ENCODE results near the gene LRRC43.

DNA sequence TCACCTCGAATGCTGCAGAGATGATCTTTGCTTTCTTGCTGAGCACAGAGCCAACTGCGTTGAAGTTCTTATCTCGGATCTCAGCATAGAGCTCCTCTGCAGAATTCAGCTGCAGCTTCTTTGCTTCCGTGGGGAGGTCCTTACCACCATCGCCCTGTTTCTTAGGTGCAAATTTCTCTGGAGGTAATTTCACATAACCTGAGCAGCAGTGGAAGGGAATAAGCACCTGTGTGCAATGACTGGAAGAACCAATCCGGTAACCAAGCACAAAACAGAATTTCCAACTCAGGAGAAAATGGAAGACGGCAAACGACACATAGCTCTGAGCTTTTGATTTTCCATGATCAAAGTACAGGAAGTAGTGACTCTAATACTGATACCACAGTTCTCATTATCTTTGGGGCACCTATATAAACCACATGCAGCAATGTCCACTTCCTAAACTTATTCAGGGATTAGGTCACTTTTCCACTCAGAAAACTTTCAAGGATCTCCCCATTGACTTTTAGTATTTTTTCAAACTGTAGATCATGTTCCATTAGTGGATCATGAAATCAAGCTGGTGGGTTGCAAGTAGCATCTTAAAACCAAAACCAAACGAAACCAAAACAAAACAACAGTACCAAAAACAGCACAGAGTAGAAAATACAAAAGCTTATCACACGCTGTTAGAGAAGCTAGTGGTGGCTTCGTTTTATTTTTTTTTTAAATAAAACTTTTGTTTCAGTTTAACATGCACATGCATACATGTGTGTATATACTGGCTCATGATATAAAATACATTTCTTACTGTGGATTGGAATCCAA, 61.8 kb downstream of the LRRC43 start:
- TF ChIP-seq, protein P1, sequence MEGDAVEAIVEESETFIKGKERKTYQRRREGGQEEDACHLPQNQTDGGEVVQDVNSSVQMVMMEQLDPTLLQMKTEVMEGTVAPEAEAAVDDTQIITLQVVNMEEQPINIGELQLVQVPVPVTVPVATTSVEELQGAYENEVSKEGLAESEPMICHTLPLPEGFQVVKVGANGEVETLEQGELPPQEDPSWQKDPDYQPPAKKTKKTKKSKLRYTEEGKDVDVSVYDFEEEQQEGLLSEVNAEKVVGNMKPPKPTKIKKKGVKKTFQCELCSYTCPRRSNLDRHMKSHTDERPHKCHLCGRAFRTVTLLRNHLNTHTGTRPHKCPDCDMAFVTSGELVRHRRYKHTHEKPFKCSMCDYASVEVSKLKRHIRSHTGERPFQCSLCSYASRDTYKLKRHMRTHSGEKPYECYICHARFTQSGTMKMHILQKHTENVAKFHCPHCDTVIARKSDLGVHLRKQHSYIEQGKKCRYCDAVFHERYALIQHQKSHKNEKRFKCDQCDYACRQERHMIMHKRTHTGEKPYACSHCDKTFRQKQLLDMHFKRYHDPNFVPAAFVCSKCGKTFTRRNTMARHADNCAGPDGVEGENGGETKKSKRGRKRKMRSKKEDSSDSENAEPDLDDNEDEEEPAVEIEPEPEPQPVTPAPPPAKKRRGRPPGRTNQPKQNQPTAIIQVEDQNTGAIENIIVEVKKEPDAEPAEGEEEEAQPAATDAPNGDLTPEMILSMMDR (IDR thresholded peaks at IDR 0.05) = no peak
- TF ChIP-seq POLR2A (IDR thresholded peaks at IDR 0.05) = no peak
